Measurements from ENCODE around the gene POLG2.

The POLG2 gene

GRCh38 chr17:64496786-64497564 is at the start of gene POLG2:
Gene POLG2, minus strand, starts transcription at chr17:64497054. Its CDS starts 86 bp downstream, at chr17:64496968.
- DNase-seq (ENCODE audit: low read depth), result peak; percentile 94

DNA sequence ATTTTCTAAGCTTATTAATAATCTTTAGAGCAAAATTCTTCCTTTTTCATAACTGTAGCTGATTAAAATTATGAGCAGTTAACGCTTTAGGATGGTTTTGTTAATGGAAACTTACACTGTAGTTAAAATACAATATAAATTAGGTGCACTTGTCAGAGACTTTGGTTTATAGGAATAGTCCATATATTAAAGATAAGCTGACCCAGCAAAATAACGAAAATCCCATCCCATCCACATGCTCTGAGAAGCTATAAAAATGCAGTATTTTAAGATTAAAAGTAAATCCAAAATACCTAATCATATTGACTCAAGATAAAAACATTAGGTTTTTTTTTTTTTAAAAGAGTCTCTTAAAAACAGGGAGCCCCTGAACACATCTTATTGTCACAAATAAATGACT is 47.9 kb upstream of the POLG2 start:
- no peak for DNase-seq (ENCODE audit: low read depth)

- DNase-seq (ENCODE audit: low read depth), result no peak
Measured at GRCh38 chr17:64540118-64540776, 43.4 kb upstream of the POLG2 start.

DNA sequence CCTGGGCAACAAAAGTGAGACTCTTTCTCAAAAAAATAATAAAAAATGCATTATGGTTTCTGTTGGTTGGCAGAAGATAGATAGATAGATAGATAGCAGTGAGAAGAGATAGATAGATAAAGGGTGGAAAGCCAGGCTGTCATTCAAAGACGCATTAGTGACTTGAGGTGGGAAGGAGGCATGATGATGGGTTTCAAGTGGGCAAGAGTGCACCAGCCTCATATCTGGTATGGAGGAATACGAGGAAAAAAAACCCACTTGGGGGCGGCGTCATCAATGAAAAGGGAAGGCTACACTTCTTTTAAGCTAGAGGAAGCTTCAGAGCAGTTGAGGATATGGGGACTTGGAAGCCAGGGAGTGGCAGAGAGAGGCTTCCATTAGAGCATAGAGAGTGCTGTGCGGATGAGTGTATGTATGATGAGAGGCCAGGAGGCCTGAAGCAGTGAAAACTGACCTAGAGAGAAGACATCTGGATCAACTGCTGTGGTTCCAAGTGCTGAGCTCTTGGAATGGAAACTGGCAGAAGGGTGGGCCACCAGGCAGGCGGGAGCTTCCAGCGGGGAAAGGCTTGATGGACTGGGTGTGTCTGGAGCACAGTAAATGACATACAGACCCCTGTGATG is 41.8 kb upstream of the POLG2 start:
- DNase-seq (ENCODE audit: low read depth), result no peak

- no peak for DNase-seq (ENCODE audit: low read depth)
Measured at GRCh38 chr17:64537488-64537887, 40.6 kb upstream of the POLG2 start.

- no peak for DNase-seq (ENCODE audit: low read depth)
Measured at GRCh38 chr17:64536913-64537312, 40.1 kb upstream of the POLG2 start.

DNA sequence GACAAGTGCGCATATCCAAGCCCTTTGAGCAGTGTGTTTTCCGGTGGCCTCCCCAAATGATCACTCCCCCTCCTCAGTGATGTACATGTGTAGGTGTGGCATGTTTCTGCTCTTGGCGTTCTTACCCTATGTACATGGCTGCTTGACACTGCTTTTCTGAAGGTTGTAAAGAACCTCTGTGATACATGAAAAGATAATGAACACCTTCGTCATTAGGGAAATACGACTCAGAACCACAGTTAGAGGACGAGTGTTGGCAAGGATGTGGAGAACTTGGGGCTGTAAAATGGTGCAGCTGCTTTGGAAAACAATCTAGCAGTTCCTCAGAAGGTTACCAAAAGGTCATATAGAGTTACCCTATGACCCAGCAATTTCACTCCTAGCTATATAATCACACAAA is 38.5 kb upstream of the POLG2 start:
- no peak for DNase-seq (ENCODE audit: low read depth)

DNA sequence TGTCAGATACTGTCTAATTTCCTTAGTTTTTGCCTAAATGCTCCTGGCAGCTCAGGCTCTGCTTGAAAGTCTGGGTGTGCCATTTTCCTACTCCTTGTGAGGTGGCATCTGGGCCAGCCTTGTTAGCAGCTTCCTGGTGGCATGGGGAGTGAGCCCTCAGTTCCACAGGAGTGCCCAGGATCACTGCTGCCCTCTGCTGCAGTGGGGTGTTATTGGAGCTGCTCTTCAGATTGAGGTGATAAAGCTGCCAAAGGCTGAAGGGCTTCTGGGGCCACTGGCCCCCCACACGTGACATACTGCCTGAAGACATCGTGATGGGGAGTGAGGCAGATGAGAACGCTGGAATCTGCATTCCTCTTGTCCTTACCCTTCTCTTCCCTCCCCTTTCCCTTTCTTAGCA is 37.3 kb upstream of the POLG2 start:
- DNase-seq (ENCODE audit: low read depth), result peak; percentile 31

DNA sequence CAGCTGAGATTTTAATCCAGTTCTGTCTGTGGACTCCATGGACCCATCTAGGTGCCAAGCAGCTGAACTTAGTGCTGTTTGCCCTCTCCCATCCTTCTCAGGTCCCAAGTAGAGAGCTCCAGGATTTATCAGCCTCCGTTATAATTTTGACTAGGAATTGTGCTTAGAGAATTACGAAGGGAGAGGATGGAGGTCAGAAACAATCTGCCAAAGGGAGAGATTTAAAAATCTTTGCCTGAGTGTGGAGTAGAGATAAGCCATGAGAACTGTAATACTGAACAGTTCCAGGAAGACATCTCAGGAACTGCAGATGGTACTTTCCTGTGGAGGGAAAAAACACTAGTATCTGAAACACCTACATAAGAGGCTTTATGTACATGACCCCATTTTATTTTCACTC is 36.9 kb upstream of the POLG2 start:
- no peak for DNase-seq (ENCODE audit: low read depth)

DNA sequence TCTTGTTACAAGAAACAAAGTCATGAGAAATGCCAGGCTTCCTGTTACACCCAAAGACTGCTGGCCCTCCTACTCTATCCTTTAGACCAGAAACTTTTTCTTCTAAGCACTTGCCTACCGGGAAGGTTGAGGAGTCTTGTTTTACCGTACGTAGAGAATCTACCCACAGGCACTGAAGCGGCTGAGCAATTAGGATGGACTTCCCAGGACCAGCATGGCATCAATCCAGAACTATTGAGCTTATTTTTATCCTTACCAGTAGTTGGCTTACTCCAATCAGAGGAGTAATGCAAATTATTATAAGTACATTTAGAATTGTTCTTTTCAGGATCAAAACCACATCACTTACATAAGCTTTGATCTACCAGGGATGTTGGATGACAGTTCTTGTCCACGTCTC is 35.6 kb upstream of the POLG2 start:
- DNase-seq (ENCODE audit: low read depth), result no peak

DNA sequence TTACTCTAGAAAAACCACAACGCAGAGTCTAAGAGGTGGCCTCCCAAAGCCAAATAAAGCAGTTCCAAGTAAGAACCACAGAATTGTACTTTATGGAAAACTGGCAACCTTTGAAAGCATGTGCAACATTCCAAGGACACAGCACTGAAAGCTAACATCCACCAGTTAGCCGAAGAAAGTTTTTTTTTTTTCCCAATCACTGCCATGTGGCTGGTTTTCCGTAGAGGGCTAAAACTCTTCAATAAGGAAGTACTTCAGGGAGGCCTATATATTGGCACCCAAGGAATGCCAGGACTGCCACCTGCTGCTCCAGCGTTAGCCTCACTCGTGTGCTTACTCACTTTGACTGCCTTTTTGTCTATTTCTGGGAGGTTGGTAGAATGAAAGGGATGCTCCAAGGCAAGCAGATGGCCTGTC is 35.1 kb upstream of the POLG2 start:
- peak; percentile 72 for DNase-seq (ENCODE audit: low read depth)

- DNase-seq (ENCODE audit: low read depth), result no peak
Measured at GRCh38 chr17:64529221-64529620, 32.4 kb upstream of the POLG2 start.

GRCh38 chr17:64527914-64528313 is 31.1 kb upstream of the POLG2 start:
- no peak for DNase-seq (ENCODE audit: low read depth)

- no peak for DNase-seq (ENCODE audit: low read depth)
Measured at GRCh38 chr17:64520359-64520758, 23.5 kb upstream of the POLG2 start.

DNA sequence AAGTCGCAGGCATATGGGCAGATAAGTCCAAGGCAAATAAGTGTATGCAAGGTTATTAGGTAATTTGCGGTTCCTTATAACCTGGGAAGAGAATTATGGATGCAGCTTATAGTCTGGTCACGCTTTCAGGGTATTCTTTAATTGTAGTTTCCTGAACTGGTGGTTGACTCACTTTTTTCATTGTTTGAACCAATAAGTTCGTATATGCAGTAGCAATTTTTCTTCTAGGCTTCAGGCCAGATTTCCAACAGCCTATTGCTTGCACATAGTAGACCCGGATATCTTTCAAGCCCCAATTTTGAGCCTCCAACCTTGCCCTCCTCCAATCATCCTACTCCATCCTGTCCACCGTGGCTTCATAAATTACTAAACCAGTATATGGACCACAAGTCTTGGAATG is 22.7 kb upstream of the POLG2 start:
- no peak for DNase-seq (ENCODE audit: low read depth)

DNA sequence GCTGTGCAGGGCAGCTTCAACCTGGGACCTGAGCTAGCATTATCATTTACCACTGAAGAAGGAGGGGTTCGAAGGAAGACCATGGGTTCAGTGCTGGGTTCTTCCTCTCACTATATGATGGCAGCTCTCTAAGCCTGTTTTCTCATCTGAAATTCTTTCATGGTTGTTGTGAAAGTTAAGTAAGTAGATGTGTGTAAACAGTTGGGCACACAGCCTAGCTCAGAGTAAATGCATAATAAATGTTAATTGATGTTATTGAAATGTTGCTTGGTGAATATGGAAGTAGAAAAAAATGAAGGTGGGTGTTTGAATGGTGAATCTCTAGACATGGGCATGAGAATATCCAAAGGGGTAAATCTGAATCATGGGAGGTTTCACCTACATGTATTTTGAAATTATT is 19.0 kb upstream of the POLG2 start:
- DNase-seq (ENCODE audit: low read depth), result no peak

GRCh38 chr17:64515419-64515818 is 18.6 kb upstream of the POLG2 start:
- DNase-seq (ENCODE audit: low read depth), result no peak

DNA sequence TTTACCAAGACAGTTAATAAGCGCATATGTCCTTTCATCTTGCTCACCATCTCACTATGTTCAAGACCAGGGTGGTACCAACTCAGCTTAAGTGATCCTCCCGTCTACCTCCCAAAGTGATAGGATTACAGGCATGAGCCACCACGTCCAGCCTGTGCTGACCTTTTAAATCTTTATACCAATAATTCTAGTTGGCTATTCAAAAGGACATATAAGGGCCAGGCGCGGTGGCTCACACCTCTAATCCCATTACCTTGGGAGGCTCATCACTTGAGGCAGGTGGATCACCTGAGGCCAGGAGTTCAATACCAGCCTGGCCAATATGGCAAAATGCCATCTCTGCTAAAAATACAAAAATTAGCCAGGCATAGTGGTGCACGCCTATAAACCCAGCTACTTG is 12.3 kb upstream of the POLG2 start:
- DNase-seq (ENCODE audit: low read depth), result no peak

DNA sequence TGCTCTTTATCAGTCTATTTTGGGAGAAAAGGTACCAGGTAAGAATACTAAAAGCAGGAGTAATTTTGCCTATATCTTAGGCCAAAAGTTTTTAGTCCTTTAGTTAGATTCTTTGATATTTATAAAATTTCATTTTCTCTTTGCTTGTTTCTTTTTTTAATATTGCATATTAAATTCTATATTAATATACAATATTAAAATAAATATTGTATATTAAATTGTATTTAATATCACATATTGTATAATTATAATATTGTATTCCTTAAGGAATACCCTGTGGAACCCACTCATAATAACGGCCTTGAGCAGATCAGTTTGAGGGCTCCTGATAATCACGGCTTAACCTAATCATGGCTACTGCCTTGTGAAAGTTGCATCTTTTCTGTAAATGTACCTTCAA is 11.8 kb upstream of the POLG2 start:
- DNase-seq (ENCODE audit: low read depth), result no peak

GRCh38 chr17:64507413-64507782 is 10.5 kb upstream of the POLG2 start:
- peak; percentile 75 for DNase-seq (ENCODE audit: low read depth)

DNA sequence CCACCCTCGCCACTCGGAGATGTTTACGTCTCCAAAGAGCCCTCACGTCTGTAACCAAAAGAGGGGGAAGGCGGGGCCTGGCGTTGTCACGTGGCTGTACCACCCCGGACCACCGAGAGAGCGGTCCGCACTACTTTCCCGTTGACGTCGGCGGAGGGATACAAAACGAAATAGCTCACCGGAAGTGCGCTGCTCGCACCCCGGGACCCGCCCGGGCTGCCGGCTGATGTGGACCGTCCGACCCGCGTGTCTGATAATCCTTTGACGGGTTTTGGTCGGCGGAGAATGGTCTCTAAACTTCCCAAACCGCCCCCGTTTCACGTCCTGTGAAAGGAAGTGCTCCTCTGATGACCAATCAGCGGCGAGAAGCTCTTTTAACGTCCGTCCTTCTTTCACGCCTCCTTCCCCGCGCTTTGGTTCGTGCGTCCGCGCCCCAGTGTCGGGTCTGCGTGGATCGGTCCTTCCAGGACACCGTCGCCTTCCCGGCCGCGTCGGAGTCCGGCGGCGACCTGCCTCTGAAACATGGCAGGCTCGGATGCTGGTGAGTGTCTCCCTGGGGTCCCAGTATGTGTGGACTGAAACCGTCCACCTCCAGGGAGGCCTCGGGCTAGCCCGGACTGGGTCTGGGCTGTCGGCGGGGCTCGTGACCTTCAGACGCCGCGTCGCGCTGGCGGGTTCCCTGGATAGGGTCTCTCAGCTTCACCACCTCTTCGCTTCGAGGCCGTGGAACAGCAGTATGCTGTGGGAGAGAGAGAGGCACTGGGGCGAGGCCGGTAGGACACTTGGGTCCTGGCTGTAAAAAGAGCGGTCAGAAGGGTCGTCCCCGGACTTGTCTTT is 9.9 kb upstream of the POLG2 start, which contains the start of gene CEP95:
CEP95 (plus strand) TSS at position 402 of the 837 bp plus-strand sequence; CDS start at position 523, 121 bp downstream.
- peak; percentile 98 for DNase-seq (ENCODE audit: low read depth)

- DNase-seq (ENCODE audit: low read depth), result peak; percentile 95
Measured at GRCh38 chr17:64506201-64506575, 9.3 kb upstream of the POLG2 start, which contains the start of gene DDX5. Gene DDX5, minus strand, starts transcription at chr17:64506289. Its CDS starts 170 bp downstream, at chr17:64506119.
